WTC11 (cell line): ENCODE measurements around the gene BMPR1B. TPM values are rescaled to one million over a fixed set of nuclear protein-coding genes. Genes with fewer than 3 reads are reported as not detected.

Experiments
- ATAC-seq: fragments of 200-7000 bp; cut with Tn5 transposase; 2 replicates; pipeline ENCODE4 v1.10.0; 2021; ENCODE audit warnings: mild to moderate bottlenecking, moderate library complexity
- CTCF ChIA-PET: fragments of 300-600 bp; sonication (Branson Sonifier 250); formaldehyde crosslinking; loops from one replicate; lab custom pipeline; 2021; ENCODE audit warnings: antibody characterized with exemption; lab: Charles Lee
- POLR2A ChIA-PET: fragments of 350-600 bp; sonication (Branson Sonifier 250); formaldehyde crosslinking; loops from one replicate; lab custom pipeline; 2021; ENCODE audit warnings: antibody characterized with exemption; lab: Charles Lee
- DNase-seq: peaks from one replicate; pipeline ENCODE4 v3.0.0; 2021; ENCODE audit warnings: low spot score
- H3K27ac Mint-ChIP-seq: 2 replicates; pipeline ENCODE4 v1.8.0; 2021; ENCODE audit warnings: mixed read lengths
- H3K27me3 Mint-ChIP-seq: 2 replicates; pipeline ENCODE4 v1.8.0; 2021; ENCODE audit warnings: low read depth, mild to moderate bottlenecking, moderate library complexity, mixed read lengths
- H3K36me3 Mint-ChIP-seq: 2 replicates; pipeline ENCODE4 v1.8.0; 2021; ENCODE audit warnings: mixed read lengths
- H3K4me1 Mint-ChIP-seq: 2 replicates; pipeline ENCODE4 v1.8.0; 2022; ENCODE audit warnings: mixed read lengths
- H3K4me3 Mint-ChIP-seq: 2 replicates; pipeline ENCODE4 v1.8.0; 2021; ENCODE audit warnings: mild to moderate bottlenecking, moderate library complexity, mixed read lengths
- H3K9me3 Mint-ChIP-seq: 2 replicates; pipeline ENCODE4 v1.8.0; 2021; ENCODE audit warnings: mixed read lengths
- ATF1 ChIP-seq: sonication (generic); formaldehyde crosslinking; IDR thresholded peaks from 2 replicates; pipeline ENCODE4 v1.8.1; 2023; ENCODE audit warnings: mild to moderate bottlenecking, moderate library complexity, missing genetic modification reagents
- CREB1 ChIP-seq: sonication (generic); formaldehyde crosslinking; IDR thresholded peaks from 2 replicates; pipeline ENCODE4 v1.8.0; 2023; ENCODE audit warnings: mild to moderate bottlenecking, missing genetic modification reagents
- E2F5 ChIP-seq: sonication (generic); formaldehyde crosslinking; IDR thresholded peaks from 2 replicates; pipeline ENCODE4 v1.8.1; 2022; ENCODE audit warnings: mild to moderate bottlenecking, moderate library complexity, missing genetic modification reagents
- ETV6 ChIP-seq: sonication (generic); formaldehyde crosslinking; IDR thresholded peaks from 2 replicates; pipeline ENCODE4 v1.8.1; 2022; ENCODE audit warnings: mild to moderate bottlenecking, missing genetic modification reagents
- FOXP4 ChIP-seq: sonication (generic); formaldehyde crosslinking; IDR thresholded peaks from 2 replicates; pipeline ENCODE4 v1.8.0; 2022; ENCODE audit warnings: mild to moderate bottlenecking, missing genetic modification reagents
- GRHL2 ChIP-seq: fragments of 250-450 bp; sonication (Bioruptor Pico); IDR thresholded peaks from 2 replicates; pipeline ENCODE4 v1.8.0; 2022; ENCODE audit warnings: mild to moderate bottlenecking, moderate library complexity; ENCODE audit not compliant: insufficient replicate concordance, severe bottlenecking
- NFATC4 ChIP-seq: fragments of 250-450 bp; sonication (Bioruptor Pico); IDR thresholded peaks from 2 replicates; pipeline ENCODE4 v1.9.0; 2021; ENCODE audit warnings: mild to moderate bottlenecking
- NFE2L1 ChIP-seq: sonication (generic); formaldehyde crosslinking; IDR thresholded peaks from 2 replicates; pipeline ENCODE4 v1.8.1; 2023; ENCODE audit warnings: missing genetic modification reagents
- NR2C2 ChIP-seq: sonication (generic); formaldehyde crosslinking; IDR thresholded peaks from 2 replicates; pipeline ENCODE4 v1.8.0; 2022; ENCODE audit warnings: mild to moderate bottlenecking, missing genetic modification reagents
- STAT6 ChIP-seq: sonication (generic); formaldehyde crosslinking; conservative IDR thresholded peaks from 2 replicates; pipeline ENCODE4 v1.8.1; 2023; ENCODE audit warnings: mild to moderate bottlenecking, low read depth, missing genetic modification reagents, moderate library complexity
- TEAD1 ChIP-seq: sonication (generic); formaldehyde crosslinking; IDR thresholded peaks from 2 replicates; pipeline ENCODE4 v1.8.0; 2022; ENCODE audit warnings: mild to moderate bottlenecking, missing genetic modification reagents
- ZNF121 ChIP-seq: sonication (generic); formaldehyde crosslinking; IDR thresholded peaks from 2 replicates; pipeline ENCODE4 v1.8.0; 2023; ENCODE audit warnings: missing genetic modification reagents
- ZNF219 ChIP-seq: sonication (generic); formaldehyde crosslinking; IDR thresholded peaks from 2 replicates; pipeline ENCODE4 v1.8.0; 2023; ENCODE audit warnings: missing genetic modification reagents, mild to moderate bottlenecking, borderline replicate concordance
- ZNF532 ChIP-seq: fragments of 250-450 bp; sonication (Bioruptor Pico); IDR thresholded peaks from 2 replicates; pipeline ENCODE4 v1.9.0; 2021; ENCODE audit warnings: mild to moderate bottlenecking, borderline replicate concordance
- total RNA-seq: library from RNA; stranded (reverse); gene quantifications from 3 replicates; pipeline ENCODE4 v1.2.3, GENCODE V29; 2021
- TF ChIP-seq, protein P1 (sequence below): sonication (generic); formaldehyde crosslinking; IDR thresholded peaks from 2 replicates; pipeline ENCODE4 v1.8.0; 2023; ENCODE audit warnings: missing genetic modification reagents
- TF ChIP-seq, protein P2 (sequence below): fragments of 250-450 bp; sonication (Bioruptor Pico); IDR thresholded peaks from 2 replicates; pipeline ENCODE4 v1.9.0; 2021; ENCODE audit warnings: mild to moderate bottlenecking
- TF ChIP-seq, protein P3 (sequence below): sonication (generic); formaldehyde crosslinking; conservative IDR thresholded peaks from 2 replicates; pipeline ENCODE4 v1.8.1; 2022; ENCODE audit warnings: mild to moderate bottlenecking, missing genetic modification reagents
- TF ChIP-seq, protein P4 (sequence below): fragments of 250-450 bp; sonication (Bioruptor Pico); IDR thresholded peaks from 2 replicates; pipeline ENCODE4 v1.9.0; 2021; ENCODE audit warnings: moderate library complexity, mild to moderate bottlenecking, inconsistent platforms, borderline replicate concordance
- TF ChIP-seq, protein P5 (sequence below): sonication (generic); formaldehyde crosslinking; IDR thresholded peaks from 2 replicates; pipeline ENCODE4 v1.8.1; 2022; ENCODE audit warnings: mild to moderate bottlenecking, missing genetic modification reagents, moderate library complexity, borderline replicate concordance

The BMPR1B gene
- total RNA-seq, 1 experiment from 2014 or later, result 0.77 TPM

GRCh38 chr4:94936854-94937253 is 179.1 kb downstream of the BMPR1B start:
- POLR2A ChIA-PET, result no interaction called here
- CTCF ChIA-PET, result no interaction called here
- DNase-seq, result no peak
- peak; percentile 65 for ATAC-seq
- peaks cover 20% of the 10 kb centered on the region for H3K4me1 Mint-ChIP-seq
- 0 out of 2 replicates have a peak overlapping the region, but pooled peaks have one; percentile 1 for H3K27ac Mint-ChIP-seq
- no peaks in the 10 kb centered on the region for H3K27me3 Mint-ChIP-seq
- no peak for TF ChIP-seq GRHL2
- no peak for TF ChIP-seq FOXP4 (CRISPR knock-in tag)
- no peak for TF ChIP-seq TEAD1 (CRISPR knock-in tag)
- TF ChIP-seq NR2C2 (CRISPR knock-in tag), result no peak
- no peak for TF ChIP-seq ETV6 (CRISPR knock-in tag)
- TF ChIP-seq, protein P1, sequence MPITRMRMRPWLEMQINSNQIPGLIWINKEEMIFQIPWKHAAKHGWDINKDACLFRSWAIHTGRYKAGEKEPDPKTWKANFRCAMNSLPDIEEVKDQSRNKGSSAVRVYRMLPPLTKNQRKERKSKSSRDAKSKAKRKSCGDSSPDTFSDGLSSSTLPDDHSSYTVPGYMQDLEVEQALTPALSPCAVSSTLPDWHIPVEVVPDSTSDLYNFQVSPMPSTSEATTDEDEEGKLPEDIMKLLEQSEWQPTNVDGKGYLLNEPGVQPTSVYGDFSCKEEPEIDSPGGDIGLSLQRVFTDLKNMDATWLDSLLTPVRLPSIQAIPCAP (CRISPR knock-in tag), result no peak
- no peak for TF ChIP-seq ZNF532 (CRISPR knock-in tag)
- TF ChIP-seq NFATC4 (CRISPR knock-in tag), result no peak
- no peak for TF ChIP-seq STAT6 (CRISPR knock-in tag)
- TF ChIP-seq, protein P2, sequence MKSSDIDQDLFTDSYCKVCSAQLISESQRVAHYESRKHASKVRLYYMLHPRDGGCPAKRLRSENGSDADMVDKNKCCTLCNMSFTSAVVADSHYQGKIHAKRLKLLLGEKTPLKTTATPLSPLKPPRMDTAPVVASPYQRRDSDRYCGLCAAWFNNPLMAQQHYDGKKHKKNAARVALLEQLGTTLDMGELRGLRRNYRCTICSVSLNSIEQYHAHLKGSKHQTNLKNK (CRISPR knock-in tag), result no peak
- H3K36me3 Mint-ChIP-seq, result no peaks in the 10 kb centered on the region
- H3K9me3 Mint-ChIP-seq, result no peaks in the 10 kb centered on the region
- H3K4me3 Mint-ChIP-seq, result no peak overlapping the region

GRCh38 chr4:94939791-94940519 is 182.2 kb downstream of the BMPR1B start:
- Mint-ChIP-seq H3K4me3 (no peak overlapping the region), H3K9me3 (no peaks in the 10 kb centered on the region), H3K36me3 (no peaks in the 10 kb centered on the region), H3K4me1 (peaks cover 18% of the 10 kb centered on the region), H3K27ac (no peak overlapping the region), H3K27me3 (no peaks in the 10 kb centered on the region)
- ATAC-seq (no peak), DNase-seq (no peak)
- POLR2A ChIA-PET, result no interaction called here
- CTCF ChIA-PET, result interaction anchor here (0.6 kb wide), 1 partner anchor 216 kb away, joined by 3 read pairs; no protein-coding TSS in a partner anchor
- TF ChIP-seq, protein P3, sequence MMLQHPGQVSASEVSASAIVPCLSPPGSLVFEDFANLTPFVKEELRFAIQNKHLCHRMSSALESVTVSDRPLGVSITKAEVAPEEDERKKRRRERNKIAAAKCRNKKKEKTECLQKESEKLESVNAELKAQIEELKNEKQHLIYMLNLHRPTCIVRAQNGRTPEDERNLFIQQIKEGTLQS (CRISPR knock-in tag), result no peak
- TF ChIP-seq ATF1 (no peak), NFE2L1 (no peak), ZNF219 (CRISPR knock-in tag) (no peak), E2F5 (no peak), CREB1 (CRISPR knock-in tag) (no peak), NFATC4 (CRISPR knock-in tag) (no peak), ZNF121 (no peak), TEAD1 (CRISPR knock-in tag) (no peak)
- TF ChIP-seq, protein P4, sequence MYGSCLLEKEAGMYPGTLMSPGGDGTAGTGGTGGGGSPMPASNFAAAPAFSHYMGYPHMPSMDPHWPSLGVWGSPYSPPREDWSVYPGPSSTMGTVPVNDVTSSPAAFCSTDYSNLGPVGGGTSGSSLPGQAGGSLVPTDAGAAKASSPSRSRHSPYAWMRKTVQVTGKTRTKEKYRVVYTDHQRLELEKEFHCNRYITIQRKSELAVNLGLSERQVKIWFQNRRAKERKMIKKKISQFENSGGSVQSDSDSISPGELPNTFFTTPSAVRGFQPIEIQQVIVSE (CRISPR knock-in tag), result no peak
- TF ChIP-seq, protein P5, sequence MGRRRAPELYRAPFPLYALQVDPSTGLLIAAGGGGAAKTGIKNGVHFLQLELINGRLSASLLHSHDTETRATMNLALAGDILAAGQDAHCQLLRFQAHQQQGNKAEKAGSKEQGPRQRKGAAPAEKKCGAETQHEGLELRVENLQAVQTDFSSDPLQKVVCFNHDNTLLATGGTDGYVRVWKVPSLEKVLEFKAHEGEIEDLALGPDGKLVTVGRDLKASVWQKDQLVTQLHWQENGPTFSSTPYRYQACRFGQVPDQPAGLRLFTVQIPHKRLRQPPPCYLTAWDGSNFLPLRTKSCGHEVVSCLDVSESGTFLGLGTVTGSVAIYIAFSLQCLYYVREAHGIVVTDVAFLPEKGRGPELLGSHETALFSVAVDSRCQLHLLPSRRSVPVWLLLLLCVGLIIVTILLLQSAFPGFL (CRISPR knock-in tag), result no peak
